LNCAP (cell line): ENCODE measurements around the gene PAIP2B.

Source experiments
- TF ChIP-seq, protein P1 (sequence below): fragments of 450-650 bp; IDR thresholded peaks from 2 replicates; pipeline ENCODE4 v1.5.1; 2017; ENCODE audit warnings: mild to moderate bottlenecking

PAIP2B gene

DNA sequence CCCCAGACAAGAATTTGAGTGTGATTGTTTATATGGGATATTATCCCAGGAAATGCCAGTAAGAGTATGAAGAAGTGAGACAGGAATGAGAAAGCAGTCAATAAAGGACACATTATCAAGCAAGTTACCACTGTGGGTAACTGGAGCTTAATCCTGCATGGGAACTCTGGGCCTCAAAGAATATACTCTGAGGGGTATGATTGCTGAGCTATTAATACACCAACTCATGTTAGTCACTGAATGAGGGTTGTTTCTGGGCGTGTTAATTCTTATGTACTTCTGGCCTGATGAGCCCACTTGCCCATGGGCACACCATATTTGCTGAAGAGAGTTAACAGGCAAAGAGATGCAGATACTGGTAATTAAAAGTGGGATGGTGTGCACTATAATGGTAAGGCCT is 26.6 kb upstream of the PAIP2B start:
- TF ChIP-seq, protein P1, sequence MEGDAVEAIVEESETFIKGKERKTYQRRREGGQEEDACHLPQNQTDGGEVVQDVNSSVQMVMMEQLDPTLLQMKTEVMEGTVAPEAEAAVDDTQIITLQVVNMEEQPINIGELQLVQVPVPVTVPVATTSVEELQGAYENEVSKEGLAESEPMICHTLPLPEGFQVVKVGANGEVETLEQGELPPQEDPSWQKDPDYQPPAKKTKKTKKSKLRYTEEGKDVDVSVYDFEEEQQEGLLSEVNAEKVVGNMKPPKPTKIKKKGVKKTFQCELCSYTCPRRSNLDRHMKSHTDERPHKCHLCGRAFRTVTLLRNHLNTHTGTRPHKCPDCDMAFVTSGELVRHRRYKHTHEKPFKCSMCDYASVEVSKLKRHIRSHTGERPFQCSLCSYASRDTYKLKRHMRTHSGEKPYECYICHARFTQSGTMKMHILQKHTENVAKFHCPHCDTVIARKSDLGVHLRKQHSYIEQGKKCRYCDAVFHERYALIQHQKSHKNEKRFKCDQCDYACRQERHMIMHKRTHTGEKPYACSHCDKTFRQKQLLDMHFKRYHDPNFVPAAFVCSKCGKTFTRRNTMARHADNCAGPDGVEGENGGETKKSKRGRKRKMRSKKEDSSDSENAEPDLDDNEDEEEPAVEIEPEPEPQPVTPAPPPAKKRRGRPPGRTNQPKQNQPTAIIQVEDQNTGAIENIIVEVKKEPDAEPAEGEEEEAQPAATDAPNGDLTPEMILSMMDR = no peak

DNA sequence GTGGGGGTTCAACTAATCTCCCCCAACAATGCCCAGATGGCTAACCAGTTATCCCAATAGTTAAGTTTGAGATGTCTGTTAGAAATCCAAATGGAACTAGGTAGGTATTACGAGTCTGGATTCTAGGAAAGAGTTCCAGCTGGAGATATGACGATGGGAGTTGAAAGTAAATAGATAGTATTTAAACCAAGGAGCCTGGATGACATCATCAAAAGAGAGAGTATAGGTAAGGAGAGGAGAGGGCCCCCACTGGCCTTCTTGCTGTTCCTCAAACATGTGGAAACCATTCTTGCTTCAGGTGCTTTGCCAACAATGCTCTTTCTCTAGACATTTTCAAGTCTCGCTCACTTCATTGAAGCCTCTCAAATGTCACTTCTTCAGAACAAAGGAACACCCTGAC is 26.0 kb upstream of the PAIP2B start:
- TF ChIP-seq, protein P1 = no peak

DNA sequence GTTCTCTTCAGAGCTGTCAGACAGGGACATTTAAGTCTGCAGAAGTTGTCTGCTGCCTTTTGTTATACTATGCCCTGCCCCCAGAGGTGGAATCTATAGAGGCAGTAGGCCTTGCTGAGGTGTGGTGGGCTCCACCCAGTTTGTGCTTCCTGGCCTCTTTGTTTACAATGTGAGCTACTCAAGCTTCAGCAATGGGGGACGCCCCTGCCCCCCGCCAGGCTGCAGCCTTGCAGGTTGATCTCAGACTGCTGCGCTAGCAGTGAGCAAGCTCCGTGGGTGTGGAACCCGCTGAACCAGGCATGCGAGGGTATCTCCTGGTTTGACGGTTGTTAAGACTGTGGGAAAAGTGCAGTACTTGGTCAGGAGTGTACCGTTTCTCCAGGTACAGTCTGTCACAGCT is 24.0 kb upstream of the PAIP2B start:
- TF ChIP-seq, protein P1 = no peak

DNA sequence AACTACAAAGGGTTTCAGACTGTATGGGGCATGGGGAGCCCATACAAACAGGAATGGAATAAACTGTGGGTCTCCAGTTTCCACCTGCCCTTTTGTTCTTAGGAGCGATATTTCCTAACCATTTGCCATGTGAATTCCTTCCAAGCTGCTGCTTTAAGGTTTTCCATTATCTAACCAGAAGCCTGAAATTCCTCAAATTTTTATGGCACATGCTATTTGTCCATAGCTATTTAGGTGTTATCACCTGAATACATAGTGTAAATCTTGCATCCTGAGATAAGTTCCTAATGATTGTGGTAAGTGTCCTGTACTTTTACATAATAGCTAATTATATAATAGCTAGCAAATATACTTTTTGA is 17.4 kb upstream of the PAIP2B start:
- TF ChIP-seq, protein P1 = no peak

DNA sequence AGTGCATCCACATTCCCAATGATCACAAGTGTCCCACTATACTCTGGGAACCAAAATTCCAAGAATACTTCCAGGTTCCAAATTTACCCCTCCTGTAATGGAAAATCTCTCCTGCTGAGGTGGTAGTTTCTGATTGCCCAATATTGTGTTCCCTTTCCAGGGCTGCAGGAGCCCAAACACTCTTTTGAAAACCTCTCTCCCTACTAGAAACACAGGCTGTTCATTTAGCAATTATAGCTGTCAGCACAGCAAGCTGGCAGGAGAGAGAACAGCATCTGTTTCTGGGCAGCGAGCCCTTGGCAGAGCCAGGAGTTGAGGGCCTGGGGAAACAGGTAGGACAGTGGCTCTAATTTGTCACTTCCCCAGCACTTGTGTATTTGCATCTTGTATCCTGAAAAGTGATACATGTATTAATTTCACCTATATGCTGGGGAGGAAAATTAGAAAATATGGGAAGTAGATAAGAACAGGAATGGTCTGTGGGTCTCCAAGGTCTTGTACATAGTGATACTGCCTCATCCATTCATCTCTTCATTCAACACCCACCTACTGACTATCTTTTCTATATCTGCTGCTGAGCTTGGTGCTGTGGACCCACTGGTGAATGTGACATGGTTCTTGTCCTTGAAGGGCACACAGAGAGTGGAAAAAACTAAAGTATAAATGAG is 16.9 kb upstream of the PAIP2B start:
- TF ChIP-seq, protein P1 = no peak

DNA sequence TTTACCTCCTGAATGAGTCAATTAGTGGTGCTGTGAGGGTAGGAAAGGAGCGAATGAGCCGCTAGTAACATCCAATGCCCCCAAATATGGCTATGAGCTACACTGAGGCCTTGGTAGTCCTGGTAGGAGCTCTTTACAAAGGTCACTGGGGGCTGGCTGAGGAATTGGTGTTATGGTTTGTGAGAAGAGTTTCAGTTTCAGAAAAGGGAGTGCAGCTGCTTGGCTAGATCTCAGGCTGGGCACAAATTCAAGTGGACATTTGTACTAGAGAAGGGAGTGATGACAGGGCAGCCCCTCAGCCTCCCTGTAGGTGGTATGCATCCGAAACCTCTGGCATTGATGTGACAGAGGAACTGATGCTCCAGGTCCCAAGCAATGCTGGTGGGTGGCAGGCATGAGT is 13.9 kb upstream of the PAIP2B start:
- TF ChIP-seq, protein P1 = no peak

DNA sequence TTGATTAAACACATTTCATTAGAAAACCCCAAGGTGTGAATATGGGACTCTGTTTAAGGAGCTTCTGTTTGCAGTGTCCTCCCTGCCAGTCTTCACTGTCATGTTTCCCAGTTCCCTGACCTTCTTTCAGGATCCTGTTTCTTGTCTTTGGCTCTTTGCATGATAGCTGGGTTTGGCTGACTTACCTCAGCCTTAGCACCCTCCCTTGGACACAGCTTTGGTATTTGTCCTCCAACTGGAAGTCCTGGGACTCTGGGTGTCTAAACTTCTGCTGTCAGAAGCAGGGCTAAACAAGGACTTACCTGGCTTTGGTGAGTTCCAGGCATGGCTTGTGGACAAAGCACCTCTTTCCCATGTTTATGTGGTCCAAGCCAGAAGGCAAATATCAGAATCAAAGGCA is 11.2 kb upstream of the PAIP2B start:
- TF ChIP-seq, protein P1 = no peak
